Kidney capillary endothelial cell (primary cell): ENCODE measurements around the gene MAD1L1.

Experiments
- DNase-seq: peaks from one replicate; pipeline ENCODE4 v3.0.0-alpha.2; 2018; ENCODE audit warnings: low spot score

Gene MAD1L1

DNA sequence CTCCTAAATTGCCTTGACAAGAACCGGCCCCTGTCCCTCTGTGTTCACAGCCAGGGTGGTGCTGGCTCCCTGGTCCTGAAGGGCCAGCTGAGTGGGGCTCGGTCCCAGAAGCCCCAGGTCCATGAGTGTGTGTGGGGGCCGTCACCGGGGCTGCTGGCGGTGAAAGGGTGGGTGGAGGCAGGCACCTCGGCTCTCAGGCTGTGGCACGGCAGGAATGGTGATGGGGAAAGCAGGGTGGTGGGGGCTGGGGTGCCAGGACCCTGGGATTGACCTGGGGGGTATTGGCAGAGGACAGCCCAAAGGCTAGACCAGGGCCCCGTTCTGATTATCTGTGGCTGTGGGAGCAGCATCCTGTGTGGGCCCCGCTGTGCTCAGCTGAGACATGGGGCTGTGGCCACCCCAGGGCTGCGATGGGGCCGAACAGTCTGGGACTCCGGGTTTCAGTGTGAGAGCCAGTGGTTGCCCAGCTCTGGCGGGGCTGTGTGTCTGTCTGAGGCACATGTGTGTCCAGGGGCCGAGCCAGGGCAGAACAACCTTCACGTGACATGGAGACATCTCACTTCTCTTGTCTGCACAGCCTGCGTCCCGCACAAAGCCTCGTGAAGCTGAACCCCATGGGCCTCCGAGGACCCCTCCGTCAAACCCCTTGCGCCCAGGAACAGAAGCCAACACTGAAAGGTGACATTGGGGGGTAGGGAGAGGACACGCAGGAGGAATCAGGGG is 418.5 kb downstream of the MAD1L1 start:
- no peak for DNase-seq

DNA sequence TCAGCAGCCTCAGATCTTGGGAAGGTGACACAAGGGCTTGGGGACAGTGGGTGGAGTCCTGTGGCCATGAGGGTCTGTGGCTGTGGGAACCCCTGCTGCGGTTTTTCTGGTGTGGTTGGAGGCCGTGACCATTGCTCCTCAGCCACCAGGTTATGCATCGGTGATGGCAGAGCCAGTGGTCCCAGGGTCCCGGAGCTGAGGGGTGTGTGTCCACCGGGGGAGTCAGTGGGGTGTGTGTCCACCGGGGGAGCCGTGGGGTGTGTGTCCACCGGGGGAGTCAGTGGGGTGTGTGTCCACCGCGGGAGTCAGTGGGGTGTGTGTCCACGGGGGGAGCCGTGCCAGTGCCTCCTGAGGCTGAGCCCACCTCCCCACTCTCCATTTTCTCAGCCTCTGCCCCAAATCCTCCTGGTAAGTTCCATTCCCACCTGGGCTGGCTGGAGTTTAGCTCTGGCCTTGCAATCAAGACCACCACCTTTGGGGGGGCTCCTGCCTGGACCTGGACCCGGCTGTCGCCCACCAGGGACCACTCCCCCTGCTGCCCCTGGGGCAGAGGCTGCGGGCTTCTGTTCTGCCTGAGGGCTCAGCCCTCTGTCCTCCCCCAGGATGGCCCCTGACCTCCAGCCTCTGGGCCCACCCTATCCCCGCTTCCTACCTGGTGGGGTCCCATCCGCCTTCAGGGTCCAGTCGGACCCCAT is 419.2 kb downstream of the MAD1L1 start:
- no peak for DNase-seq

GRCh38 chr7:1812509-1813393 is 420.0 kb downstream of the MAD1L1 start:
- no peak for DNase-seq

DNA sequence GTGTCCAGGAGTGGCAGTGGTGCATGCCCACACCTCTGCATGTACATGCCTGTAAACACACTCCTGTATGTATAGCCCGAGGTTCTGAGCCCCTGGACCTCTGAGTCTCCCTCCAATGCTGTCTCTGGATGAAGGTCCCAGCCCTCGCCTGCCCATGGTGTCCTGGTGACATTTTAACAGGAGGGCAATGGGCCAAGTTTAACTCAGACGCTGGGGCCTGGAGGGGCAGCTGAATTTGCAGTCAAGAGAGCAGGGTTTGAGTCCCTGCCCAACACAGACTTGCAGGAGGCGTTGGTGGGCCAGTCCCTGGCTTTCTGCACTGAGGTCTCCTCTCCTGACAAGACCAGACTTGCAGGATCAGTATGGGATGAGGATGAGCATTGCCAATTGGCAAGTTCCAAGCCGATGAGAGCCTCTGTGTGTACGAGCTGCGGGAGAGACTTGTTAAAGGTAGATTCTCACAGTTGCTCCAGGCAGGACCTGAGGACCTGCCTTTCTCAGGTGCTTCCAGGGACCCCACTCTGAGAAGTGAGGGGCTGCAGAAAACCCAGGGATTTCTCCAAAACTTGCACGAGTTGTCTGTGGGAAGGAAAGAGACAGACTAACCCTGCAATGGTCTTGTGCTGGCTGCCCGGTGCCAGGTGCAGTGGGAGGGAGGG is 420.8 kb downstream of the MAD1L1 start:
- DNase-seq: no peak

- DNase-seq: no peak
These were observed 421.5 kb downstream of the MAD1L1 start for GRCh38 chr7:1810961-1811849.

DNA sequence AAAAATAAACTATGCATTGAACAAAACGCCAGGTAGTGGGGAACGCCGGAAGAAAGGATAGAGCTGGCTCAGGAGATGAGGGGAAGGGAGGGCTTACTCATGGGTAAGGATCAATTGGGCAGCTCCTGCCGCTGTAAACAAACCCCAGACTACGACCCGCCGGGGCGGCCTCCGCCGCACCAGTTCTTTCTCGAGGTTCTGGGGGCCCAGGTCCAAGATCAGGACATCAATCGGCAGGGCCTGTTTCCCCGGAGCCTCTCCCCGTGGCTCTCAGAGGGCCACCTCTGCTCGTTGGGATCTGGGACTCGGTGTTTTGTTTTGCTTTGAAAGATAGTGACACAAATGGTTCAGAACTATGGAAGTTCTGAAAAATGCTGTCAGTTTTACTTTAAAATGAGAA is 422.2 kb downstream of the MAD1L1 start:
- DNase-seq: no peak

GRCh38 chr7:1809601-1810258 is 423.0 kb downstream of the MAD1L1 start:
- DNase-seq: no peak

- no peak for DNase-seq
These were observed 423.7 kb downstream of the MAD1L1 start for GRCh38 chr7:1809070-1809469.

GRCh38 chr7:1807821-1808600 is 424.7 kb downstream of the MAD1L1 start:
- no peak for DNase-seq

- no peak for DNase-seq
These were observed 426.4 kb downstream of the MAD1L1 start for GRCh38 chr7:1806354-1806753.

- DNase-seq: no peak
These were observed 428.4 kb downstream of the MAD1L1 start for GRCh38 chr7:1804310-1804709.

- no peak for DNase-seq
These were observed 429.8 kb downstream of the MAD1L1 start for GRCh38 chr7:1802899-1803298.

- no peak for DNase-seq
These were observed 431.8 kb downstream of the MAD1L1 start for GRCh38 chr7:1800902-1801301.

GRCh38 chr7:1798191-1798590 is 434.6 kb downstream of the MAD1L1 start:
- DNase-seq: no peak

GRCh38 chr7:1794888-1795542 is 437.7 kb downstream of the MAD1L1 start:
- DNase-seq: no peak

DNA sequence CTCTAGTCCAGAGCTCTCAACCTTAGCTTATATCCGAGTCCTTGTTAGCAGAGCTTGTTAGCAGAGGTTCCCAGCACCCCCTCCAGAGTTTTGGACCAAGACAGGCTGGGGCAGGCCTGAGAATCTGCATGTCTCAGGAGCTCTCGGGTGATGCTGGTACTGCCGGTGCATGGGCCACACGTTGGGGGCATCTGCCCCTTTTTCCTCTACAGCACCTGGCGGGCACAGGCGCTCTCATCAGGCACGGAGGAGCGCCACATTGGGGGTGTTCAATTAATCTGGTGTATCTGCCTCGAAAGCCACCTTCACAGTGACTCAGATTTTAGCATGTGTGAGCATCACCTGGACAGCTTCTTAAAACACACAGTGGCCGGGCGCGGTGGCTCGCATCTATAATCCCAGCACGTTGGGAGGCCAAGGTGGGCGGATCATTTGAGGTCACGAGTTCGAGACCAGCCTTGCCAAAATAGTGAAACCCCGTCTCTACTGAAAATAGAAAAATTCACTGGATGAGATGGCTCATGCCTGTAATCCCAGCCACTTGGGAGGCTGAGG is 445.0 kb downstream of the MAD1L1 start:
- DNase-seq: no peak

GRCh38 chr7:1787241-1787640 is 445.5 kb downstream of the MAD1L1 start:
- no peak for DNase-seq

DNA sequence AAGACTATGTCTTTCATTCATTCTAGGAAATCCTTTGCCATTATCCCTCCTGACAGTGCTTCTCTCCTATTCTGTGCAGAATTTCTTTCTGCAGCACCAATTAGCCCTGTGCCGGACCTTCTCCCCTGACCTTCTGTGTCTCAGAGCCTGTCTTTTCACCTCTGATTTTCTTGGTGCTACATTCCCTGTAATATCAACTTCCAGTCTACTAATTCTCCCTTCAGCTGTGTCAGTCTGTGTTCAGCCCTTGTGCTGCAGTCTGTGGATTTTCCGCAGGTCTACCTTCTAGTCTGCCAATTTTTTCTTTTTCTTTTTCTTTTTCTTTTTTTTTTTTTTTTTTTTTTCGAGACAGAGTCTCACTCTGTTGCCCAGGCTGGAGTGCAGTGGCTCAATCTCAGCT is 446.9 kb downstream of the MAD1L1 start:
- no peak for DNase-seq

- no peak for DNase-seq
These were observed 451.4 kb downstream of the MAD1L1 start for GRCh38 chr7:1781369-1781768.
